Sigmoid colon (tissue), 7 donors: ENCODE data around the gene TRIL. TPM values are rescaled to one million over a fixed set of nuclear protein-coding genes. Genes with fewer than 3 reads are reported as not detected.

ENCODE experiments used
- DNase-seq: peaks from one replicate; pipeline ENCODE4 v3.0.0-alpha.2; 2019
- H3K27ac ChIP-seq, 4 donors: fragments of 200-600 bp; sonication (generic); one replicate each; pipeline ENCODE4 v1.5.1; 2016 to 2019; ENCODE audit warnings: mild to moderate bottlenecking in 1 of 4
- H3K27me3 ChIP-seq, 3 donors: fragments of 200-600 bp; sonication (generic); one replicate each; pipeline ENCODE4 v1.5.1; 2019; ENCODE audit warnings: mild to moderate bottlenecking in 1 of 3
- H3K36me3 ChIP-seq, 4 donors: fragments of 200-600 bp; sonication (generic); one replicate each; pipeline ENCODE4 v1.5.1; 2016 to 2019
- H3K4me1 ChIP-seq, 4 donors: fragments of 200-600 bp; sonication (generic); one replicate each; pipeline ENCODE4 v1.5.1; 2017 to 2019
- H3K4me3 ChIP-seq, 4 donors: fragments of 200-600 bp; sonication (generic); one replicate each; pipeline ENCODE4 v1.5.1; 2017 to 2019; ENCODE audit warnings: mild to moderate bottlenecking in 2 of 4, moderate library complexity in 1 of 4
- H3K9me3 ChIP-seq, 4 donors: fragments of 200-600 bp in 3 of 4; sonication (generic) in 3 of 4; one replicate each; pipeline versions ENCODE4 v1.5.1 to v1.6.1; 2013 to 2019
- EP300 ChIP-seq, 4 donors: sonication (generic); formaldehyde crosslinking; IDR thresholded peaks; one replicate each; pipeline ENCODE4 v1.6.1; 2017; ENCODE audit warnings: antibody characterized with exemption in 4 of 4
- POLR2A ChIP-seq, 2 donors: fragments of 450-650 bp; IDR thresholded peaks; one replicate each; pipeline ENCODE4 v1.6.1; 2016; ENCODE audit warnings: antibody characterized with exemption in 2 of 2, mild to moderate bottlenecking in 2 of 2, moderate library complexity in 2 of 2
- POLR2AphosphoS5 ChIP-seq, 4 donors: sonication (generic); formaldehyde crosslinking; IDR thresholded peaks; one replicate each; pipeline ENCODE4 v1.6.1; 2017; ENCODE audit warnings: antibody characterized with exemption in 4 of 4
- WGBS, 2 donors: extraction: QIAGEN DNeasy Blood & Tissue Kit; methylation state at CpG; one replicate each; pipeline ENCODE4 v1.1.7; 2013; 5-methylcytosine and 5-hydroxymethylcytosine counted together
- intact Hi-C: fragments of 100-400 bp; cut with DNase I; formaldehyde crosslinking; loops from one replicate; pipeline ENCODE4 v1.15.1; 2023
- polyA plus RNA-seq, 3 donors: library from polyadenylated mRNA; stranded (reverse); fragments of 200-250 nt; gene quantifications; one replicate each; pipeline ENCODE4 v1.2.3, GENCODE V29; 2013
- total RNA-seq, 4 donors: library from RNA; depleted of rRNA; stranded (reverse); fragments of >200 nt; gene quantifications; one replicate each; pipeline ENCODE4 v1.1.0, GENCODE V29; 2016
- TF ChIP-seq, protein P1 (sequence below), 4 experiments: fragments of 450-650 bp in 3 of 4; fragments of 200-600 bp in 1 of 4; IDR thresholded peaks; one replicate each; pipeline ENCODE4 v1.5.1; 2016 to 2019; ENCODE audit warnings: antibody characterized with exemption in 4 of 4, mild to moderate bottlenecking in 3 of 4, moderate library complexity in 2 of 4
- donor health status: healthy with polysubstance abuse.
- donor health status: Bipolar disorder and iron deficiency.
- donor health status: healthy.

Gene TRIL
- total and polyA plus RNA-seq, 7 donors: 0.66 to 7.5 (median 2.0) TPM; not detected in 2

DNA sequence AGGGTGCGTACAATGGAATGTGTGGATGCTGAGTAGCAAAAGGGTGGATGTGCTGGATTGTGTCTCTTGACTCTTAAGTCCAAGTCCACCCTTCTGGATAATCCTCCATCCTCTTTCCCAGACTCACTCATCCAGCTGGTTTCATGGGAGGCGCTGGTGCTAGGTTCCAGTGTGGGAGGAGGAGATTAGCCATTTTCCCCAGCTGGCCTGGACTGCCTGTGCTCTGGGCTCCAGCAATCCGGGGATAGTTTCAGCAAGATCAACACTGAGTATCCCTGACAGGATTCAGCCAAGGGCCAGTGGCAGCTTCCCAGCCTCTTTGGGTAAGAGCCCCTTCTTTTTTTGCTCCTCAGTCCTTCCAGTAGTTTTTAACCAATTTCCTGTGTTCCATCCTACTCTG lies 21.6 kb upstream of the TRIL start:
- Histone ChIP-seq H3K36me3 (no peaks in the 10 kb centered on the region), H3K27me3 (no peaks in the 10 kb centered on the region), H3K4me3 (no peak overlapping the region), H3K4me1 (peaks cover 0 to 9% (median 5%) of the 10 kb centered on the region in 4 donors), H3K27ac (no peak overlapping the region), H3K9me3 (no peaks in the 10 kb centered on the region)
- 80 to 83% methylated on average over 3 of the region's 3 CpGs for WGBS, 2 donors
- TF ChIP-seq, protein P1, sequence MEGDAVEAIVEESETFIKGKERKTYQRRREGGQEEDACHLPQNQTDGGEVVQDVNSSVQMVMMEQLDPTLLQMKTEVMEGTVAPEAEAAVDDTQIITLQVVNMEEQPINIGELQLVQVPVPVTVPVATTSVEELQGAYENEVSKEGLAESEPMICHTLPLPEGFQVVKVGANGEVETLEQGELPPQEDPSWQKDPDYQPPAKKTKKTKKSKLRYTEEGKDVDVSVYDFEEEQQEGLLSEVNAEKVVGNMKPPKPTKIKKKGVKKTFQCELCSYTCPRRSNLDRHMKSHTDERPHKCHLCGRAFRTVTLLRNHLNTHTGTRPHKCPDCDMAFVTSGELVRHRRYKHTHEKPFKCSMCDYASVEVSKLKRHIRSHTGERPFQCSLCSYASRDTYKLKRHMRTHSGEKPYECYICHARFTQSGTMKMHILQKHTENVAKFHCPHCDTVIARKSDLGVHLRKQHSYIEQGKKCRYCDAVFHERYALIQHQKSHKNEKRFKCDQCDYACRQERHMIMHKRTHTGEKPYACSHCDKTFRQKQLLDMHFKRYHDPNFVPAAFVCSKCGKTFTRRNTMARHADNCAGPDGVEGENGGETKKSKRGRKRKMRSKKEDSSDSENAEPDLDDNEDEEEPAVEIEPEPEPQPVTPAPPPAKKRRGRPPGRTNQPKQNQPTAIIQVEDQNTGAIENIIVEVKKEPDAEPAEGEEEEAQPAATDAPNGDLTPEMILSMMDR (IDR thresholded peaks at IDR 0.05): no peak
- no peak for DNase-seq
- intact Hi-C loops: no loop called here

DNA sequence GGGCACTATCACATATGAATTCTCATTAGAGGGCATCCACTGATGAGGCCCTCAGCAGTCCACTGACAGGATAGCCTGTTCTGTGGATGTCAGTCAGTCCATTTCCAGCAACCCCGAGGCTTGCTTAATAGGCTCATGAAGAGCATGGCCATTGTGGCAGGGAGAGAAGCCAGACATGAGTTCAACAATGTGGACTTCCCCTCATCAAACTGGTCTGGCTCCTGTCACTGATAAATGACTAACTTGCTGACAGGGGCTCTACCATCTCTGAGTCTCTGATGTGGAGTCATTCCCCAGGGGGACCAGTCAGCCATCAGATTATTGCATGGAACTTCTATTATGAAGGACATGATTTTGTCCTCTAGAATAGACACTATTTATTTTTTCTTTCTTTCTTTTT lies 19.8 kb upstream of the TRIL start:
- Histone ChIP-seq H3K4me3 (no peak overlapping the region), H3K27me3 (no peaks in the 10 kb centered on the region), H3K27ac (no peak overlapping the region), H3K9me3 (peaks cover 0 to 5% (median 2%) of the 10 kb centered on the region in 4 donors), H3K4me1 (no peaks in the 10 kb centered on the region), H3K36me3 (no peaks in the 10 kb centered on the region)
- intact Hi-C loops: no loop called here
- TF ChIP-seq, protein P1 (IDR thresholded peaks at IDR 0.05): no peak
- no peak for TF ChIP-seq EP300 (IDR thresholded peaks at IDR 0.05)
- no peak for TF ChIP-seq POLR2AphosphoS5 (IDR thresholded peaks at IDR 0.05)
- TF ChIP-seq POLR2A (IDR thresholded peaks at IDR 0.05): no peak
- WGBS, 2 donors: 86 to 87% methylated on average over 1 of the region's 1 CpG
- no peak for DNase-seq

DNA sequence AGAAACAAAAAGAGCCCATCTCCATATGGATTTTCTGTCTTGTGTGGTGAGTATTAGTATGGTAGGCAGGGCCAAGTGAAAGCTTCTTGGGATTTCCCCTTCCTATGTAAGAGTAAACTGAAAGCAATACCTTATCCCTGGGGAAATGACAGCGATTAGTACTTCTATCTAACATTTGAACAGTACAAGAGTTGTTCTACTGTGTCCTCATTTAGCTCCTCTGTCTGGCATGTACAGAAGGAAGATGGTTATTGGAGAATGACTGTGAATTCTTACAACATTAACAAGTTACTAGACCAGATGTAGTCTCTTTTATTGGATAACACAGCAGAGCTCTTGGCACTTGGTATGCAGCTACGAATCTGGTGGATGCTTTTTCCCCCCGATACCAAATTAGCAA lies 17.9 kb upstream of the TRIL start:
- Histone ChIP-seq H3K27me3 (no peaks in the 10 kb centered on the region), H3K4me3 (no peak overlapping the region), H3K36me3 (no peaks in the 10 kb centered on the region), H3K9me3 (peaks cover 0 to 11% (median 7%) of the 10 kb centered on the region in 4 donors), H3K27ac (no peak overlapping the region), H3K4me1 (no peaks in the 10 kb centered on the region)
- no peak for DNase-seq
- TF ChIP-seq POLR2AphosphoS5 (IDR thresholded peaks at IDR 0.05): no peak
- no peak for TF ChIP-seq POLR2A (IDR thresholded peaks at IDR 0.05)
- TF ChIP-seq, protein P1 (IDR thresholded peaks at IDR 0.05): no peak
- no peak for TF ChIP-seq EP300 (IDR thresholded peaks at IDR 0.05)
- WGBS, 2 donors: 78 to 88% methylated on average over 3 of the region's 3 CpGs
- intact Hi-C loops: no loop called here

DNA sequence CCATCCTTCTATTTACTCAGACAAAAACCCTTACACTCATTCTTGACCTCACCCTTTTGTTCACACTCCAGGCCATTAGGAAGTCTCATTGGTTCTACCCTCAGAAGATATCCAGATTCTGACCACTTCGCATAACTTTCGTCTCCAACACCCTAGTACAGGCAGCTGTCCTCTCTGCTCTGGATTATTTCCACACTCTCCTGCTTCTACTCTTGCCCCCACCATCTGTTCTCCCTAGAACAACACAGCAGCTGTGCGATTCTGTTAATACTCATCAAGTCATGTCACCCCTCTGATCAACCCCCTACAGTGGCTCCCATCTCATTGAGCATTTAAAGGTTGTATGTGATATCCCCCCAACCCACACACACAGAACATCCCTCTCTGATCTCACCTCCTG lies 15.5 kb upstream of the TRIL start:
- no peak for DNase-seq
- H3K27me3 ChIP-seq: no peaks in the 10 kb centered on the region
- H3K4me3 ChIP-seq: no peak overlapping the region
- no peaks in the 10 kb centered on the region for H3K4me1 ChIP-seq
- peaks cover 0 to 11% (median 7%) of the 10 kb centered on the region in 4 donors for H3K9me3 ChIP-seq
- H3K27ac ChIP-seq: no peak overlapping the region
- intact Hi-C loops: no loop called here
- TF ChIP-seq, protein P1 (IDR thresholded peaks at IDR 0.05): no peak
- TF ChIP-seq POLR2A (IDR thresholded peaks at IDR 0.05) (no peak), POLR2AphosphoS5 (IDR thresholded peaks at IDR 0.05) (no peak), EP300 (IDR thresholded peaks at IDR 0.05) (no peak)
- WGBS, 2 donors: 95 to 96% methylated on average over 3 of the region's 3 CpGs
- H3K36me3 ChIP-seq: no peaks in the 10 kb centered on the region

DNA sequence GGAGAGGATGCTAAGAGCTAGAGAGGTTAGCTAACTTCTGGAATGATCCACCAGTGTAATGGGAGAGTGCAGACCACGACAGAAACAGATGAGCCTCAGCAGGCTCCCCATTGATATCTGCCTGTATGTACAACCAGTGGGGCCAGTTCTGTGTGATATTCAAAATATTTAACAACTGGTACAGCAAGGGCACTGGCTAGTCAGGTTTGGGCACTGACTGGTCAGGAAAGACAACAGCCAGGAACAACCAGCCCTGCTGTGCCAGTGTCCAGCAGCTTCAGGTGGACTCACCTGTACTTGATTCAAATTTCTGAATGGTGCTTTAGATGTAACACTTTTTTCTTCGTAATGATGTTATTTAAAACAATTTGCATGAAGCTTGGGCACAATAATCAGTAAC lies 5.9 kb upstream of the TRIL start:
- Histone ChIP-seq H3K9me3 (no peaks in the 10 kb centered on the region), H3K27me3 (no peaks in the 10 kb centered on the region), H3K4me3 (no peak overlapping the region), H3K4me1 (no peaks in the 10 kb centered on the region), H3K27ac (no peak overlapping the region), H3K36me3 (no peaks in the 10 kb centered on the region)
- intact Hi-C loops: no loop called here
- WGBS, 2 donors: 67 to 82% methylated on average over 2 of the region's 2 CpGs
- DNase-seq: no peak
- TF ChIP-seq, protein P1 (IDR thresholded peaks at IDR 0.05): no peak
- TF ChIP-seq POLR2A (IDR thresholded peaks at IDR 0.05): no peak
- TF ChIP-seq POLR2AphosphoS5 (IDR thresholded peaks at IDR 0.05): no peak
- no peak for TF ChIP-seq EP300 (IDR thresholded peaks at IDR 0.05)
